ENCODE data around the gene MAP1LC3C. TPM values are rescaled to one million over a fixed set of nuclear protein-coding genes. Genes with fewer than 3 reads are reported as not detected.
A peak's percentile ranks its signal among the peaks of the same experiment; 100 is the strongest.

The MAP1LC3C gene
- total RNA-seq, result not detected in 2 replicates

DNA sequence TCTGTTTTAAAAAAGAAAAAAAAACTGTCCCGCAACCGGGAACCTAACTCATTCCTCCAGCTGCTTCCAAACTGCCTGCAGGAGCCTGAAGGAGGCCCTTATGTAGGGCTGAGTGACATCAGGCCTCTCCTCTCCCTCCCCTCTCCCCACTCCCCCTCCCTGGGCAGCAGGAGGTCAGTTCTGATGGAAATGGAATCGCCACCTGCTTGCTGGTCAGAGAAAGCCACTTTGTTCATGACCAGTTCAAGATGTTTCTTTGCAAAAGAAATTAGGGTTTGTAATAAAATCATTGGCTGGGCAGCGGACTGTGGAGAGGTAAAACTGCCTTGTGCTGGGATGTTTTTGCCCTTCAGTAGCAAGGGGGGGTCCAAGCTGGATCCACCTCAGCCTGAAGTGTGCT, at the start of gene MAP1LC3C:
Gene MAP1LC3C, minus strand, starts transcription at position 73 of the 400 bp plus-strand sequence. CDS start 90 bp downstream, outside the sequence.
- DNase-seq (ENCODE audit: low spot score), result no peak
- H3K4me3 Mint-ChIP-seq, result peak within 1 kb of the TSS; percentile 48
- H3K27me3 Mint-ChIP-seq (ENCODE audit: insufficient read depth), result peaks cover 1% of the 10 kb centered on the region
- intact Hi-C loops (cut with micrococcal nuclease), result no loop called here
- H3K9me3 Mint-ChIP-seq, result no peaks in the 10 kb centered on the region
- H3K4me1 Mint-ChIP-seq (ENCODE audit: low read depth), result peaks cover 4% of the 10 kb centered on the region
- no peak within 1 kb of the TSS for H3K27ac Mint-ChIP-seq
- H3K36me3 Mint-ChIP-seq (ENCODE audit: low read depth), result no peaks in the 10 kb centered on the region

DNA sequence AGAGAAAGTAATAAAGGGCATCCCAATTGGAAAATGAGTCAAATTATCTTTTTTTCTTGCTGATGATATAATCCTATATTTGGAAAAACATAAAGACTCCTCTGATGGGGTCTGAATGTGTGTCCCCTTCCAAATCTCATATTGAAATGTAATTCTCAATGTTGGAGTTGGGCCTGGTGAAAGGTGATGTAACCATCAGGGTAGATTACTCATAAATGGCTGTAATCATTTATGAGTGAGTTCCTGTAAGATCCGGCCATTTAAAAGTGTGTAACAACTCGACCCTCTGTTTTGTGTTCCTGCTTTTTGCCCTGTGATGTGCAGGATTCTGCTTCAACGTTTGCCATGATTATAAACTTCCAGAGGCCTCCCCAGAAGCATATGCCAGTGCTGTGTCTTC, 44.3 kb upstream of the MAP1LC3C start:
- H3K27ac Mint-ChIP-seq, result no peak overlapping the region
- no peak overlapping the region for H3K4me3 Mint-ChIP-seq
- H3K36me3 Mint-ChIP-seq (ENCODE audit: low read depth), result no peaks in the 10 kb centered on the region
- H3K4me1 Mint-ChIP-seq (ENCODE audit: low read depth), result no peaks in the 10 kb centered on the region
- intact Hi-C loops (cut with micrococcal nuclease), result no loop called here
- no peak for DNase-seq (ENCODE audit: low spot score)
- H3K27me3 Mint-ChIP-seq (ENCODE audit: insufficient read depth), result no peaks in the 10 kb centered on the region
- H3K9me3 Mint-ChIP-seq, result no peaks in the 10 kb centered on the region

DNA sequence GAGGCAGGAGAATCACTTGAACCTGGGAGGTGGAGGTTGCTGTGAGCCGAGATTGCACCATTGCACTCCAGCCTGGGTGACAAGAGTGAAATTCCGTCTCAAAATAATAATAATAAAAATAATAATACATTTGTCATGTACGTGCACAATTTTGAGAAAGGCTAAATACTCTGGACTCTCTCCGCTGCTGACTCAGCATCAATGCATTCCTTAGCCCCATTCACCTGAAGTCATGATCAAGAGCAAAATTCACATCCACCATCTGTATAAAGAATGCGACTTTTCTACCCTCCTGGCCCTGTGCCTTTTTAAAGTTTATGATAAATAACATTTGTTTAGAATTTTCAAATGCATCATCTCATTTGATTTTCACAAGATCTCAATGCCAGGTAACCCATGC, 35.5 kb upstream of the MAP1LC3C start:
- Mint-ChIP-seq H3K27ac (no peak overlapping the region), H3K36me3 (ENCODE audit: low read depth) (no peaks in the 10 kb centered on the region), H3K9me3 (no peaks in the 10 kb centered on the region), H3K27me3 (ENCODE audit: insufficient read depth) (no peaks in the 10 kb centered on the region), H3K4me3 (no peak overlapping the region), H3K4me1 (ENCODE audit: low read depth) (no peaks in the 10 kb centered on the region)
- DNase-seq (ENCODE audit: low spot score), result no peak
- intact Hi-C loops (cut with micrococcal nuclease), result no loop called here

DNA sequence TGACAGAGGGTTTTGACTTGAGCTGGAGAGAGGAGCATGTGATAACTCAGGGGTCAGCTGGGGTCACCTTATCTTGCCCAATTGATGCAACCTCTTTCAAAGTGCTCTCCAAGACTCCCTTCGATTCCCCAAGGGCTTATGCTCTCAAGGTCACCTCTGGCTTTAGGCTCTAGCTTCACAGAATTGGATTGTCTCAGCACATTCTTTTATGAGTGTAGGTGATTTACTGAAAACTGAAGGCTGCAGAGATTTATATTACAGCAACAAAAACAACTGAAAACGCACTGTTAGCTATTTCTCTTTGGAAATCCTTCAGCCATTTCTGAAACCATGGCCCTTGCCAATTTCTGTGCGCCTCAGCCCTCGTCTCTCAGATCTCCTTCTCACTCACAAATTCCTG, 34.5 kb upstream of the MAP1LC3C start:
- no peak for DNase-seq (ENCODE audit: low spot score)
- Mint-ChIP-seq H3K36me3 (ENCODE audit: low read depth) (no peaks in the 10 kb centered on the region), H3K9me3 (no peaks in the 10 kb centered on the region), H3K4me1 (ENCODE audit: low read depth) (no peaks in the 10 kb centered on the region), H3K4me3 (no peak overlapping the region), H3K27me3 (ENCODE audit: insufficient read depth) (no peaks in the 10 kb centered on the region), H3K27ac (no peak overlapping the region)
- intact Hi-C loops (cut with micrococcal nuclease), result no loop called here

DNA sequence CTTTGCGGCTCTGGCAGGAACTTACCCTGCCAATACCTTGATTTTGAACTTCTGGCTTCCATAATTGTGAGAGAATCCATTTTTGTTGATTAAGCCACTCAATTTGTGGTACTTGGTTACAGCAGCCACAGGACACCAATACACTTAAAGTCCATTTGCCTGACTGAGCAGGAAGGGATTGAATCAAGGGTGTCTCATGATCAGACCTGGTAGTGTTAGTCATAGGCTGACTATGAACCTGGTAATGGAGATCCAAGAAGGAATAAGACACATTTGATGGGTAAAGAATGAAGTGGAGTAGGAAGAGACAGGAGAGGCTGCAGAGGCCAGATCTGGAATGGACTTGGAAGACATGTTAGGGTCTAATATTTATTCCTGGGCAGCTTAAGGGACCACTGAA, 31.2 kb upstream of the MAP1LC3C start:
- no peak overlapping the region for H3K4me3 Mint-ChIP-seq
- no peaks in the 10 kb centered on the region for H3K4me1 Mint-ChIP-seq (ENCODE audit: low read depth)
- DNase-seq (ENCODE audit: low spot score), result no peak
- intact Hi-C loops (cut with micrococcal nuclease), result no loop called here
- no peaks in the 10 kb centered on the region for H3K9me3 Mint-ChIP-seq
- H3K36me3 Mint-ChIP-seq (ENCODE audit: low read depth), result no peaks in the 10 kb centered on the region
- H3K27me3 Mint-ChIP-seq (ENCODE audit: insufficient read depth), result no peaks in the 10 kb centered on the region
- no peak overlapping the region for H3K27ac Mint-ChIP-seq

DNA sequence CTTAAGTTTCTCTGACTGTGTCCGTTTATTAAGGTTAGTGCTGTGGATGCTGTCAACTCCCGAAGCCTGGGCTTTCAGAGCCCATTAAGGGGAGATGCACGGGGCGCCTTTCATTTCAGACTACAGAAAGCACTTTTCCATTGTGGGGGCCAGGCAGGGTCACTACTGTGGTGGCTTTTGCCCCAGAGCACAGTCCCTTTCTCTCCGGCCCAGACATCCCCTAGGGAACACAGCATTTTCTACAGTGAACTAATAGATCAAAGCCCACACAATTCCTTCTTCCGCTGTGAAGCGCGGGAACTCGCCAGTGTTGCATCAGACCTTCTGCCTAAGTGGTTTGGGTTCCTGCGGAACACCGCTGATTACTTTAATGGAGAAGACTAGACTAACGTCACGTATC, 26.8 kb upstream of the MAP1LC3C start:
- H3K27ac Mint-ChIP-seq, result no peak overlapping the region
- no peaks in the 10 kb centered on the region for H3K27me3 Mint-ChIP-seq (ENCODE audit: insufficient read depth)
- no peak overlapping the region for H3K4me3 Mint-ChIP-seq
- intact Hi-C loops (cut with micrococcal nuclease), result no loop called here
- no peaks in the 10 kb centered on the region for H3K9me3 Mint-ChIP-seq
- H3K4me1 Mint-ChIP-seq (ENCODE audit: low read depth), result no peaks in the 10 kb centered on the region
- no peak for DNase-seq (ENCODE audit: low spot score)
- no peaks in the 10 kb centered on the region for H3K36me3 Mint-ChIP-seq (ENCODE audit: low read depth)

DNA sequence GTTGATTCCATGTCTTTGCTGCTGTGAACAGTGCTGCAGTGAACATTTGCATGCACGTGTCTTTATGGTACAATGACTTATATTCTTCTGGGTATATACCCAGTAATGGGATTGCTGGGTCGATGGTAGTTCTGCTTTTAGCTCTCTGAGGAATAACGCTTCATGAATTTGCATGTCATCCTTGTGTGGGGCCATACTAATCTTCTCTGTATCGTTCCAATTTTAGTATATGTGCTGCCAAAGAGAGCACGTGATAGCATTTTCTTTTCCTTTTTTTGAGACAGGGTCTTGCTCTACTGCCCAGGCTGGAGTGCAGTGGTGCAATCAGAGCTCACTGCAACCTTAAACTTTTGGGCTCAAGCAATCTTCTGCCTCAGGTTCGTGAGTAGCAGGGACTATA, 24.9 kb upstream of the MAP1LC3C start:
- no peaks in the 10 kb centered on the region for H3K36me3 Mint-ChIP-seq (ENCODE audit: low read depth)
- no peaks in the 10 kb centered on the region for H3K4me1 Mint-ChIP-seq (ENCODE audit: low read depth)
- H3K9me3 Mint-ChIP-seq, result no peaks in the 10 kb centered on the region
- no peaks in the 10 kb centered on the region for H3K27me3 Mint-ChIP-seq (ENCODE audit: insufficient read depth)
- no peak for DNase-seq (ENCODE audit: low spot score)
- intact Hi-C loops (cut with micrococcal nuclease), result no loop called here
- no peak overlapping the region for H3K27ac Mint-ChIP-seq
- no peak overlapping the region for H3K4me3 Mint-ChIP-seq

DNA sequence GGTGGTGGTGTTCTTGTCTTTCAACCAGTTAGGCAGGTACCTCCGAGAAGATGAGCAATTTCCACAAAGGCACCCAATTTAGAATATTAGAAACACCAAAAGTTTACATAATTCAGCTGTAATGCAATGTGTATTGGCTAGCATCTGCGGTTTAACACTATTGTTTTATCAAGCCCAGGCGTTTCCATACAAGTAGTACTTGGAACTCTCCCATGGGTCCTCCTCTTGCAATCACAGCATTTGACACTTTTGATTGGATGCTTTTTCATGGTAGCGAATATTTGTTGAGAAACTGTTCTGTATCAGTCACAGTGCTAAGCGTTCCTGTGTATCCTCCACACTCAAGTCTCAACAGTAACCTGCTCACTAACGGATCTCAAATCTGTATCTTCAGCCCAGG, 20.1 kb upstream of the MAP1LC3C start:
- no peaks in the 10 kb centered on the region for H3K36me3 Mint-ChIP-seq (ENCODE audit: low read depth)
- no peak overlapping the region for H3K4me3 Mint-ChIP-seq
- intact Hi-C loops (cut with micrococcal nuclease), result loop anchor here (10.0 kb wide), 1 partner anchor 1306 kb away; no protein-coding TSS in a partner anchor
- no peaks in the 10 kb centered on the region for H3K4me1 Mint-ChIP-seq (ENCODE audit: low read depth)
- no peaks in the 10 kb centered on the region for H3K9me3 Mint-ChIP-seq
- no peaks in the 10 kb centered on the region for H3K27me3 Mint-ChIP-seq (ENCODE audit: insufficient read depth)
- H3K27ac Mint-ChIP-seq, result no peak overlapping the region
- DNase-seq (ENCODE audit: low spot score), result no peak

DNA sequence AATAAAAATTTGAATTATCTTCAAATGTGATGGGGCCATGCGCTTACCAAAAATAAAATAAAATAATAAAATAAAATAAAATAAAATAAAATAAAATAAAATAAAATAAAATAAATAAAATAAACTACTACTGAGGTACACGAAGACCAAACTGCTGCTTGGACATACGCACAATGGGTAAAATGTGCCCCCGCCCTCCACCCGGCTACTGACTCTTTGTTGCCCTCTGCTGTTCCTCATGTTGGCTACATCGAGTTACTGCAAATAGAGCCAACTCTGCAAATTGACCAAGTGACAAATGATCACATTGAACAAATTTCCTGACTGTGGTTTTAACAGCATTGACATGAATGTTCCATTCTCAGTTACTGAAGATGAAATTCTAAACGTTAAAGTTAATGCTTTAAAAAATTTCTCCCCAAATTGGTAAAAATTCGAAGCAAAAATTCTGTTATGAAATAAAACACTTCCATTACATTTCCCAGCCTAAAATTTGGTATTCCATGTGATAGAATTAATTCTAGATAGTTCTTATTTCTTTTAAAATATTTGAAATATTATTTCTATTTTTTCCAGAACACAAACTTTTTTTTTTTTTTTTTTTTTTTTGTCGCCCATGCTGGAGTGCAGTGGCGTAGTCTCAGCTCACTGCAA, 18.8 kb upstream of the MAP1LC3C start:
- no peak for DNase-seq (ENCODE audit: low spot score)
- intact Hi-C loops (cut with micrococcal nuclease), result loop anchor here (1.0 to 10.0 kb wide), 4 partner anchors 121 to 1307 kb away; no protein-coding TSS in a partner anchor
- no peaks in the 10 kb centered on the region for H3K9me3 Mint-ChIP-seq
- peaks cover 1% of the 10 kb centered on the region for H3K27me3 Mint-ChIP-seq (ENCODE audit: insufficient read depth)
- H3K4me3 Mint-ChIP-seq, result no peak overlapping the region
- no peaks in the 10 kb centered on the region for H3K36me3 Mint-ChIP-seq (ENCODE audit: low read depth)
- H3K27ac Mint-ChIP-seq, result no peak overlapping the region
- no peaks in the 10 kb centered on the region for H3K4me1 Mint-ChIP-seq (ENCODE audit: low read depth)

DNA sequence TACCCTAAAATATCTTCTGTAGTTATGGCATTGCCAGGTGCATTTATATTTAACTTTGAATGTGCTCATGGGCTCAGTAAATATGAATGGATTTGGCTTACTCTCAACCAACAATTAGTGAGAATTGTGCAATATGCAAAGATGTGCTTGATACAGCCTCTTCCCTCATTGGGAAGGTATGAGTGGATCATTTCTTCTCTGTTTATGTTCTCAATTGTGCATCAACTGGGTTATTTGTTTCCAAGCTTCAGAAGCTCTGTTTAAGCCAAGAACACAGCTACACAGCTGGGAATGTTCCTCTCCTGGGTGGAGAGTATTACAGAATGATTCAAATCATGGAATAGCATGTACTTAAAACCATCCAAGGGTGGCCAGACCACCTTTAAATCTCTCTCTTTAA, 17.6 kb upstream of the MAP1LC3C start:
- Mint-ChIP-seq H3K9me3 (no peaks in the 10 kb centered on the region), H3K36me3 (ENCODE audit: low read depth) (no peaks in the 10 kb centered on the region), H3K4me1 (ENCODE audit: low read depth) (no peaks in the 10 kb centered on the region), H3K4me3 (no peak overlapping the region), H3K27me3 (ENCODE audit: insufficient read depth) (peaks cover 1% of the 10 kb centered on the region), H3K27ac (no peak overlapping the region)
- intact Hi-C loops (cut with micrococcal nuclease), result loop anchor here (10.0 kb wide), 1 partner anchor 1308 kb away; no protein-coding TSS in a partner anchor
- no peak for DNase-seq (ENCODE audit: low spot score)

DNA sequence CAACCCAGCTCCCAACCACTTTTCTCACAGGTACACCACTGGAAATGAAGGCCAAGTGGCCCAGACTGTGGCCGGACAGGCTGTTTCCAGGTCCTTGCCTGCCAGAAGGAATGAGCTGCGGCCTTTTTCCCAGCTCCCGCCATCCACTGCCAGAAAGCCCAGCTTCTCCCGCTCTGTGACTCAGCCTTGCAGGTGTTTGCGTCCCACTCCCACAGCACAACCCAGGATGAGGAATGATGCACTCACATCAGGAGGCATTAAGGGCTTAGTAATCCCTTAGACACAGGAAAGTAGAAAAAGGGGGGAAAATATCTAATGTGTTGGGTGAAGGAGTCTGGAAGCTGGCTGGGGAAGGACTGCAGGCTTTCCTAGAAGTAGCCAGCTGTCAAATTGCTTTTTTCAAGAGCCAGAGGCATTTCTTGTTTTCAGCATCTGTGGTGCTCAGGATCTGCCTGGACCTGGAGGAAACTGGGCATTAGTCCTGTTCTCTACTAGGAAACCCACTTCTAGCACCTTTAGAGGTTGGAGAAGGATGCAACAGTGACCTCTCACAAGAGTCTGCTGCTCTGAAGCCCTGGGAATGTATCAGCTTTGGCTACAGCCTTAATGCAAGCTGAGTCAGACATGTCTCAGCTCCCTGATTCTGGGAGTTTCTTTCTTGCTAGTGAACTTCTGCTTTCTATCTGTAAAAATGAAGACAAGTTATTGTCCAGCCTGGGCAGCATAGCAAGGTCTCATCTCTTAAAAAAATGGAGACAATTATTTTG, 13.2 kb upstream of the MAP1LC3C start:
- no peaks in the 10 kb centered on the region for H3K9me3 Mint-ChIP-seq
- peaks cover 6% of the 10 kb centered on the region for H3K27me3 Mint-ChIP-seq (ENCODE audit: insufficient read depth)
- H3K27ac Mint-ChIP-seq, result no peak overlapping the region
- no peaks in the 10 kb centered on the region for H3K36me3 Mint-ChIP-seq (ENCODE audit: low read depth)
- DNase-seq (ENCODE audit: low spot score), result no peak
- intact Hi-C loops (cut with micrococcal nuclease), result loop anchor here (10.0 kb wide), 1 partner anchor 1313 kb away; no protein-coding TSS in a partner anchor
- H3K4me3 Mint-ChIP-seq, result no peak overlapping the region
- H3K4me1 Mint-ChIP-seq (ENCODE audit: low read depth), result no peaks in the 10 kb centered on the region

DNA sequence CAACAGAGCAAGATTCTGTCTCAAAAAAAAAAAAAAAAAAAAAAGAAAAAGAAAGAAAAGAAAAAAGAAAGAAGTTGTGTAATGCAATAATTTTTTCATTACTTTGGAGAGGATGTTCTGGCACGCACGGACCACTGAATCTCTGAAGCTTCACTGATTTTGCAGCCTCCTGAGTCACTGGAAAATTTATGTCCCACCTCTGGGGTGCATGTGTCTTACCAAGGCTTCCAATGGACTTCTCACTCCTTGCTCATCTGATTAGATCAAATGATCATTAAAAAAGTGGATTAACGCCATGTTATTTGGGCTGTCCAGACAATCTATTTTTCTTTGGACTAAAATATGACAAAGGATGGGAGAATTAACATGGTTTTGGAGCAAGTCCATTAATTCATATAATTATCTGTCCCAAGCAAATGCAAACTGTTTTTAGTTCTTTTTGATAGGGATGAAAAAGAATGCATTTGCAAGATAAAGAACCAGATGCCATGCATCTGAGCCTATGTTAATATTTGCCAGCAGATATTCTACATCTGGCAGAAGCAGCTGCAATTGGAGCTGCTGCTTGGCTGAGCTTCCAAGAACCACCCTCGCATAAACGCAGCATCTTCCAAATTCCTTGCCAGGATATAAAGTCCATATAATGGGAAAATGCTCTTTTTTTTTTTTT, 10.1 kb upstream of the MAP1LC3C start:
- intact Hi-C loops (cut with micrococcal nuclease), result no loop called here
- DNase-seq (ENCODE audit: low spot score), result no peak
- Mint-ChIP-seq H3K36me3 (ENCODE audit: low read depth) (no peaks in the 10 kb centered on the region), H3K4me1 (ENCODE audit: low read depth) (no peaks in the 10 kb centered on the region), H3K27me3 (ENCODE audit: insufficient read depth) (peaks cover 10% of the 10 kb centered on the region), H3K9me3 (no peaks in the 10 kb centered on the region), H3K27ac (no peak overlapping the region), H3K4me3 (no peak overlapping the region)

DNA sequence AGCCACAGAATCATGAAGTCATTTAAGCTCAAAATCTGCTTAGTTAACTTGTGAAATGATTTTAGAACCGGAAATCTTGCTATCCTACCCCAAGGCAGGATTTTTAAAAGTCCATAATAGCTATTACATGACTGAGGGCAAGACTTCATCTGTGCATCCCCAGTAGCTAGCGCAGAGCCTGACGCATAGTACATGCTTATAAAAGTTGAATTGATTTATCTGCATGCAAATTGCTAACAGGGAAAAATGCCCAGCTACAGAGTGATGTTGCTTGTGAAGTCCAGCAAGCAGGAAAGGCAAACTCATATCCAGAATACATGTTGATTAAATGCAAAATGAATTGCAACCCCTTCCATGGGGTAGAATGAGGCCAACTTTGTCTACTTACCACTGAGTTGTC, 8.1 kb upstream of the MAP1LC3C start:
- Mint-ChIP-seq H3K27ac (no peak overlapping the region), H3K4me3 (no peak overlapping the region), H3K4me1 (ENCODE audit: low read depth) (no peaks in the 10 kb centered on the region), H3K9me3 (no peaks in the 10 kb centered on the region), H3K36me3 (ENCODE audit: low read depth) (no peaks in the 10 kb centered on the region), H3K27me3 (ENCODE audit: insufficient read depth) (peaks cover 9% of the 10 kb centered on the region)
- intact Hi-C loops (cut with micrococcal nuclease), result no loop called here
- DNase-seq (ENCODE audit: low spot score), result no peak

Measured in activated T-helper 1 cell treated with anti-CD3 and anti-CD28 coated beads, Interleukin-12 subunit alpha, Interleukin-12 subunit beta, Interleukin-2, Interleukin-4 antibody, amounts not matched to agents 30 ng/mL and 10 ng/mL and 1 ng/mL, durations not matched to agents 14 hours and 24 hours and 36 hours (primary cell).